Measurements from ENCODE around the gene MMP17.

The MMP17 gene

GRCh38 chr12:131827961-131828534 lies at the start of gene MMP17:
MMP17 (plus strand) TSS chr12:131828393; CDS start chr12:131828495, 102 bp downstream.
- Histone ChIP-seq H3K27ac (peak within 1 kb of the TSS in 11 of 21 experiments; percentile 25 to 77 (median 54)), H3K4me3 (peak within 1 kb of the TSS; percentile 43 to 58 (median 47))

- no peak overlapping the region for H3K27ac ChIP-seq
- H3K4me3 ChIP-seq: no peak overlapping the region
Measured at GRCh38 chr12:131779027-131779426, 49.2 kb upstream of the MMP17 start.

- H3K27ac ChIP-seq: peak overlapping the region in 3 of 21 experiments; percentile 26 to 29 (median 28)
Measured at GRCh38 chr12:131782061-131782460, 46.1 kb upstream of the MMP17 start.

GRCh38 chr12:131783915-131784541 lies 44.2 kb upstream of the MMP17 start:
- Histone ChIP-seq H3K27ac (peak overlapping the region in 3 of 21 experiments; percentile 9 to 42 (median 28)), H3K4me3 (no peak overlapping the region)

More at GRCh38 chr12:131782061-131782460, 46.1 kb upstream of the MMP17 start:
- H3K4me3 ChIP-seq: no peak overlapping the region

- peak overlapping the region in 4 of 21 experiments; percentile 9 to 58 (median 28) for H3K27ac ChIP-seq
Measured at GRCh38 chr12:131784909-131785762, 43.1 kb upstream of the MMP17 start.

GRCh38 chr12:131785763-131786330 lies 42.3 kb upstream of the MMP17 start:
- no peak overlapping the region for H3K4me3 ChIP-seq
- H3K27ac ChIP-seq: peak overlapping the region in 1 of 21 experiments; percentile 58

More at GRCh38 chr12:131784909-131785762, 43.1 kb upstream of the MMP17 start:
- no peak overlapping the region for H3K4me3 ChIP-seq

GRCh38 chr12:131786331-131786730 lies 41.9 kb upstream of the MMP17 start:
- Histone ChIP-seq H3K27ac (peak overlapping the region in 1 of 21 experiments; percentile 58), H3K4me3 (no peak overlapping the region)

- Histone ChIP-seq H3K27ac (no peak overlapping the region), H3K4me3 (no peak overlapping the region)
Measured at GRCh38 chr12:131787143-131787660, 41.0 kb upstream of the MMP17 start.

- no peak overlapping the region for H3K27ac ChIP-seq
- no peak overlapping the region for H3K4me3 ChIP-seq
Measured at GRCh38 chr12:131788070-131788469, 40.1 kb upstream of the MMP17 start.

- Histone ChIP-seq H3K4me3 (no peak overlapping the region), H3K27ac (no peak overlapping the region)
Measured at GRCh38 chr12:131789638-131790037, 38.6 kb upstream of the MMP17 start.

GRCh38 chr12:131793243-131794022 lies 34.8 kb upstream of the MMP17 start:
- Histone ChIP-seq H3K4me3 (no peak overlapping the region), H3K27ac (no peak overlapping the region)

- H3K27ac ChIP-seq: no peak overlapping the region
- H3K4me3 ChIP-seq: no peak overlapping the region
Measured at GRCh38 chr12:131794061-131794460, 34.1 kb upstream of the MMP17 start.

GRCh38 chr12:131794573-131794972 lies 33.6 kb upstream of the MMP17 start:
- Histone ChIP-seq H3K4me3 (no peak overlapping the region), H3K27ac (no peak overlapping the region)

- Histone ChIP-seq H3K27ac (peak overlapping the region in 2 of 21 experiments; percentile 5 to 44), H3K4me3 (no peak overlapping the region)
Measured at GRCh38 chr12:131795064-131795463, 33.1 kb upstream of the MMP17 start.

- Histone ChIP-seq H3K4me3 (no peak overlapping the region), H3K27ac (peak overlapping the region in 2 of 21 experiments; percentile 5 to 44)
Measured at GRCh38 chr12:131795690-131796410, 32.3 kb upstream of the MMP17 start.

- H3K4me3 ChIP-seq: no peak overlapping the region
- no peak overlapping the region for H3K27ac ChIP-seq
Measured at GRCh38 chr12:131796411-131796736, 31.8 kb upstream of the MMP17 start.

GRCh38 chr12:131796754-131797587 lies 31.2 kb upstream of the MMP17 start:
- no peak overlapping the region for H3K27ac ChIP-seq
- no peak overlapping the region for H3K4me3 ChIP-seq

GRCh38 chr12:131797588-131797934 lies 30.6 kb upstream of the MMP17 start:
- H3K4me3 ChIP-seq: no peak overlapping the region
- no peak overlapping the region for H3K27ac ChIP-seq
